Amniotic epithelial cell (primary cell): ENCODE data around the gene FABP2.
"Not testable (repeated sequence)": the region's sequence is repeated elsewhere in the genome, so short reads cannot be mapped to it uniquely, and the experiment has no call there.

Experiments used
- DNase-seq: peaks from one replicate; pipeline ENCODE4 v3.0.0-alpha.2; 2010; ENCODE audit warnings: low read depth

Gene FABP2

GRCh38 chr4:119321921-119322687 is at the start of gene FABP2:
Gene FABP2, minus strand, starts transcription at chr4:119322138. Its CDS starts 36 bp downstream, at chr4:119322102.
- DNase-seq: peak; percentile 22

DNA sequence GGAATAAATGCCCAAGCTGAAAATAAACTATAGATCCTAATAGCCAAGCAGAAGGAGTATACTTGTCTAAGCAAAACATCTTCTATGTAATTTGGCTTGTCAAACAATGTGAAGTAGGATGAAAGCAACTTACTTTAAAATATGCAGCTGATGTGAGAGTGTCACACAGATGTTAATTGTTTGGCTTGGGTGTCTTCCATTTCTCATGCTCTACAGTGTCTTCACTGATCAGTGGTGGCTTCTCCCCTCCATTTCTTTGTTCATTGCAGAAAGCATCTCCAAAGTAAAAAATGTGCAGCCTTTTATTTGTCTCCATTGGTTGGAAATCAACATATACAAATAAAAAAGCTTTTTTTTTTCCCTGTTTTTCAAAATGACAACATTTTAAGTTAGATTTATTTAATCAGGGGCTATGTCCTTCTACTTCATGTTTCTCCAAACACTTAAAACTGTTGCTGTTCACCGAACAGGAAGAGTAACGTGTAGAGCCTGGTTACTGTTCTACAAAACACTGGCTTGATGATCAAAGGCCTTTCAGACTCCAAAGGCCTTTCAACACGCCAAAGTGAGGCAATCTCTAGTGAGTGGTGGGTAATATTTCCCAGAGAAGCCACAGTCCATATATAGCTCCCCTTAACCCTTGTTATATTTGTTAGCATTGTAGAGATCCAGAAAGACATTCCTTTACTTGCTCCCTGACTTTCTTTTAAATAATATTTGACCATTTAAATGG is 49.2 kb upstream of the FABP2 start:
- DNase-seq: not testable (repeated sequence)

DNA sequence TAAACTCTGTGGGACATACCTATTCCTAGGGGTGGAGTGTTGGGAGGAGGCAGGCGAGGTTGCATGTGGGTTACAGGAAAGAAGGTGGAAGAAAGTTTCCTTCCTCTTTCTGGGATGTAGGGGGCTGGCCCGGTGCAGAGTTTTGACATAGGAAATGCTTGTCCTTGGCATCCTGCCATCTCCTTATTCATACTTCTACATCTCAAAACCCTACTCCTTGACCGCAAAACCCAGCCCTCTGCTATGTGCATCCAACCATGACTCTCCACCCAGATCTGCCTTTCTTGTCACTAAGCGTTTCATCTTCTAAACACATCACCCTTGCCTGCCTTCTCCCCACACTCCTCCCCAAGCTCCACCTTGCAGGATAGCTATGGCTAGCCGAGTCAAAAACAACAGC is 48.5 kb upstream of the FABP2 start:
- peak; percentile 71 for DNase-seq

GRCh38 chr4:119366802-119367201 is 44.9 kb upstream of the FABP2 start:
- not testable (repeated sequence) for DNase-seq

- not testable (repeated sequence) for DNase-seq
Measured at GRCh38 chr4:119364203-119364602, 42.3 kb upstream of the FABP2 start.

GRCh38 chr4:119363372-119363771 is 41.4 kb upstream of the FABP2 start:
- not testable (repeated sequence) for DNase-seq

DNA sequence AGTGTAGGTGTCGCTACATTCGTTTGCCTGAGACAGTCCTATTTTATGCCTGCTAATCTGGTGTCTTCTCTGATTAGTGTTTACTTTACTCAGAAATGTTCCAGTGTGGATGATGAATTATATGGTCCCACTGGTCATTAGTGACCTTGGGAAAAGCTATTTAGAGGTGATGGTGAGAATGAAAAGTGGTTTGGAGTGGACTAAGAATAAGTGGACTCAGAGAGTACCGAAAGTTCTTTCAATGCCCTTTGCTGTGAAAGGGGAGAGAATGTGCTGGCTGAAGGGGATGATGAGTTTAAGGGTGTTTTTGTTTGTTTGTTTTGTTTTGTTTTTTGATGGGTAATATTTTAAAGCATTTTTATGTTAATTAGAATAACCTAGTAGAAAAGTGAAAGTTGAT is 40.5 kb upstream of the FABP2 start:
- not testable (repeated sequence) for DNase-seq

- DNase-seq: not testable (repeated sequence)
Measured at GRCh38 chr4:119359873-119360272, 37.9 kb upstream of the FABP2 start.

DNA sequence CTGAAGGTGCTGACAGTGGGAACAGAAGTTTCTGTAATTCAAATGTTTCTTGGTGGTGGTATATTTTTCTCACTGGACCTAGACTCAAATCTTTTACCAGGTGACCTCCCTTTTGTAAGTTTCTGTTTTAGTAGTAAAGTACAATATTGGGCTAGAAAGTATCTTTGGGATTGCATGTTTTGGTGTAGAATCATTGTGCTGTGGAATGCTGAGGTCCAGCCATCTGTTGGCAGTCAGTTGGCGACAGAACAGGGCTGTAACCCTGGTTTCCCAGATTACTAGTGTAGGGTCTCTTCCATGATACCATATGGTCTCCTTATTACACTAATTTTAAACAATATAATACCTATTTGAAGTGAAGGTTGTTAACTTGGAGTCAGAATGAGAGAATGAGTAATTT is 34.9 kb upstream of the FABP2 start:
- not testable (repeated sequence) for DNase-seq

- not testable (repeated sequence) for DNase-seq
Measured at GRCh38 chr4:119356041-119356440, 34.1 kb upstream of the FABP2 start.

DNA sequence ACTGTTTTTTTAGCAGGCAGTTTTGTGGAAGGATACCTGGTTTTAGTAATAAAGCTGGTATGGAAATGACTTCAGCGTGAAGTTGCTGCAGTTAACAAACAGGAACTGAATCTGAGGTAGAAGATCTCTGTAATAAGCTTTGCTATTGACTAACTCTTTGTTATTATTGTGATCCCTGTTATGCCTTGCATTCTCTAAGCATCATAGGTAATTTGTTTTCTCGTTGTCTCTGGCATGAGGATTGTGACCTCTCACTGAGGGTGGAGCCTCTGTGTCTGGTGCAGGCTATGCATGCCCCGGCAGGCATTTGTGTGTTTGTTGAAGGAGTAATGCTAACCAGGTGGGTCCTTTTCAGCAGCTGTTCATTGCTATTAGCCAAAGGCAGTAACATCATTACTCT is 31.4 kb upstream of the FABP2 start:
- not testable (repeated sequence) for DNase-seq

GRCh38 chr4:119348169-119348568 is 26.2 kb upstream of the FABP2 start:
- DNase-seq: not testable (repeated sequence)

- not testable (repeated sequence) for DNase-seq
Measured at GRCh38 chr4:119343293-119343692, 21.4 kb upstream of the FABP2 start.

DNA sequence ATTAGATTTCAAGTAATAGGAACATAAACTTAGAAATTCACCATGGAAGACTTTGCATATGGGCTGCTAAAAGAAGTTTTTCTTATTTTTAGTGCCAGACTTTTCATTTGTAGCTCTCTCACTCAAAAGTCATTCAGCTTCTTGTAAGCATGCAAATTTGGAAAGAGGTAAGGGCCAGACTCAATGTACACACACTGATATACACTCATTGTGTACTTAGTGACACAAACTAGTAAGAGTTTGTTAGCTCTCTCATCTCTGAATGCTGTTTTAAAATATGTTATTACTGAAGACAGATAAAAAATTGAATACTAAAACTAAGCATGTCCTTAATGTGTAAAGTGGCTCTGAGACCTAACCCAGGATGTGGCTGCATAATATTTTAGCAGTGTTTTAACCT is 18.0 kb upstream of the FABP2 start:
- not testable (repeated sequence) for DNase-seq

- DNase-seq: no peak
Measured at GRCh38 chr4:119337010-119337409, 15.1 kb upstream of the FABP2 start.

- DNase-seq: not testable (repeated sequence)
Measured at GRCh38 chr4:119336332-119336979, 14.5 kb upstream of the FABP2 start.

DNA sequence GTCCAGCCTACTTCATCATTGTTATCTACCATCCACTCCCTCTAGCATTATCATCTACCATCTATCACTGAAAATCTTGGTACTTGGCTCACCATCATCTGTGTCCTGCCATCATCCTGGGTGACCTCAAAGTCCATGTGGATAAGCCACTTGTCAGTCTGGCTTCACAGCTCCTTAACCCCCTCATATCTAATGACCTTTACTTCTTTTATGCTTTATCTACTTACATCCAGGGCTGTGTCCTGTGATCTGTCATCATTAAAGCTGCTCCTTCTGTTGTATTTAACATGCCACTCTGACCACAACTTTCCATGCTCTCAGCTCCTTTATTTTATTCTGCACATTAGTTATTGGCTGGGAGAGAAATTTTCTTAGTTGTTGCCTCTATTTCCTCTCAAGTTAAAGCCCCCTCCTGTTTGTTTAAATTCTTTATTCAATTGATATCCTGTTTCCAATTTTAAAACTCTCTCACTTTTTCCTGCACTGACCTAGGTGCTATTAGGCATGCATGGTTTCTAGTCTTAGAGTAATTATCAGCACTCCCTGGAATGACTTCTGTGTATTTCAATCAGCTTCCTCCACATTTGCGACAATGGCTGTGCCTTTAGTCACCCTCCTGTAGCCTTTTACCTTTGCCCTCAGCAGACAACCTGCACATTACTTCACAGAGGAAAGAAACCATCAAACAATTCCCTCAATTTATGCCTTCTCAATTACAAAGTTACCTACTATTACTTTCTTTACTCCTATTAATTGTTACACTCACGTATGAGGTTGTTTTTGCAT is 8.1 kb upstream of the FABP2 start:
- peak; percentile 57 for DNase-seq

- no peak for DNase-seq
Measured at GRCh38 chr4:119328695-119329094, 6.8 kb upstream of the FABP2 start.

GRCh38 chr4:119317990-119318389 is 3.9 kb downstream of the FABP2 start:
- DNase-seq: no peak

DNA sequence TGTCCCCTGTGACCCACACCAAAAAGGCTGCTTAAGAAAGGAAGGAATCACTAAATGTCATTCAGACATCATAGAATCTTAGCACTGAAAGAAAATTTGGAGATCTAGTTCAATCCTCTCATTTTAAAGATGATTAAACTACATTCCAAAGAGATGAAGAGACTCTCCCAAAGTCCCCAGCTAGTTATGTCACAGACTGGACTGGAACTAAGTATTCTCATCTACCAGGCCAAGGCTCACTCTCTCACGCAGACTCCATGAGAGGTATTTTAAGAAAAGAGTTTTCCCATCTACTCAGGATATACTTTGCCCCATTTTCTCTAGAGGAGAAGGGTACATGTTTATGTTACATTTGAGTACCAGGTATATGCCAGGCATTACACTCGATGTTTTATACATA is 6.9 kb downstream of the FABP2 start:
- DNase-seq: no peak

GRCh38 chr4:119314356-119314755 is 7.6 kb downstream of the FABP2 start:
- peak; percentile 52 for DNase-seq

- DNase-seq: peak; percentile 14
Measured at GRCh38 chr4:119313237-119313636, 8.7 kb downstream of the FABP2 start.
